Measurements from ENCODE around the gene C1orf87.

The C1orf87 gene

DNA sequence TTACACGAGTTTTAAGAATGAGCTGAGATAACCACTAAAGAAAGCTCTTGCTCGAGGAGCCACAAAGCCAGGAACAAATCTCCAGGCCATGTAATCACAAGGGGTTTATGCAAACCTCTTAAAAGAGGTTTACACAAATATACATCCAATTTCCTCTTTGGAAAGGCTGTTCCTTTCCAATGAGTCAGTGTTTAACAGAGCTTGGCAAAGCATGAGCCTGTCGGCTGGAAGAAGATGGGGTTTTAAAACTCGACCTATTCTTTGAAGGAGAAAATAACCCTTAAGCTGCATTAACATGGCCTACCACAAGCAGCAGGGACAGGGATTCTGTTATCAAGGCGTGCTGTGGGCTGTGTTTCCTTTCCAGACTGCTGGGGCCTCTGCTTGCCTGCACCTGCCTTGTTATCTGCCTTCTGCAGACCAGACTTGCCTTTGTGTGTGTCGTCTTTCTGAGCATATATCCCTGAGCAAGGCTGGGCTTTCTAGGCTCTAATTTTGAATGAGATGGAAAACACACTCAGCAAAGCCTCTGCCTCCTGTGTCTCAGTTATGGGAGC lies 106.4 kb downstream of the C1orf87 start:
- TF ChIP-seq CTCF (conservative IDR thresholded peaks at IDR 0.05; ENCODE audit: low read depth, low read length): no peak
- DNase-seq (ENCODE audit: low read depth): peak; percentile 25
- H3K4me3 ChIP-seq (ENCODE audit: low read depth, low read length): no peak overlapping the region

DNA sequence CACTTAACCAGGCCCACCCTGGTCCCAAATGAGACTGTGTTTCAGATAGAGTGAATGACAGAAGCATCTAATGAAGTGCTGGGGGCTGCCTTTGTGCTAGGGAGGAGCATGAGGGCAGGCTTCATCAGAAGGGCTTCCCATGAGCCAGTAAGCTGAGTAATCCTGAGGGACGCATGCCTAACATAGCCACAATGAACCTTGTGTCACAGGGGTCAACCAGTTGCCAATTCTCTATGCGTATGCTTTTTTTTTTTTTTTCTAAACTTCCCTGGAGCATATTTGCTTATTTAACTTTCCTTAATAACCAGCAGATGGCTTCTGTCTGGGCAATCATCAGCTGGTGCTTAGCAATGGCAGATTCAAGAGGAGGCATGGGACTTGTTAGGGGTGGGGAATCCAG lies 121.5 kb downstream of the C1orf87 start:
- peak; percentile 41 for DNase-seq (ENCODE audit: low read depth)
- H3K4me3 ChIP-seq (ENCODE audit: low read depth, low read length): no peak overlapping the region
- no peak for TF ChIP-seq CTCF (conservative IDR thresholded peaks at IDR 0.05; ENCODE audit: low read depth, low read length)

GRCh38 chr1:59949648-59950047 lies 123.9 kb downstream of the C1orf87 start:
- TF ChIP-seq CTCF (conservative IDR thresholded peaks at IDR 0.05; ENCODE audit: low read depth, low read length): no peak
- no peak overlapping the region for H3K4me3 ChIP-seq (ENCODE audit: low read depth, low read length)
- no peak for DNase-seq (ENCODE audit: low read depth)

DNA sequence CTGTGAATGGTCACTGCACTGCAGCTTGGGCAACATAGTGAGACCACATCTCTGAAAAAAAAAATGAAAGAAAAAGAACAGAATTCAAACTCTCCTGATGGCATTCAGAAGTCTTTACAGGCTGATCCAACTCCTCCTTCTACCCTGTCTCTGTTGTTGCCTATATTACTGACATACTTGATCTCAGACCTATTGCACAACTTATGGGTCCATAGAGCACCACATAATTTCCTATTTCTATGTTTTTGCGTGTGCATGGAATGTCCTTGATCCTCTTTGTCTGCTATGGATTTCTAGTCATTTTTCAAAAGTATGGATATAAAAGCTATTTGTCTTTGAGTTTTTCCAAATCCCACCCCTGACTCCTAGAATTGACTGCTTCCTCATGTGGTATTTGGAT lies 124.6 kb downstream of the C1orf87 start:
- DNase-seq (ENCODE audit: low read depth): no peak
- no peak for TF ChIP-seq CTCF (conservative IDR thresholded peaks at IDR 0.05; ENCODE audit: low read depth, low read length)
- H3K4me3 ChIP-seq (ENCODE audit: low read depth, low read length): no peak overlapping the region

DNA sequence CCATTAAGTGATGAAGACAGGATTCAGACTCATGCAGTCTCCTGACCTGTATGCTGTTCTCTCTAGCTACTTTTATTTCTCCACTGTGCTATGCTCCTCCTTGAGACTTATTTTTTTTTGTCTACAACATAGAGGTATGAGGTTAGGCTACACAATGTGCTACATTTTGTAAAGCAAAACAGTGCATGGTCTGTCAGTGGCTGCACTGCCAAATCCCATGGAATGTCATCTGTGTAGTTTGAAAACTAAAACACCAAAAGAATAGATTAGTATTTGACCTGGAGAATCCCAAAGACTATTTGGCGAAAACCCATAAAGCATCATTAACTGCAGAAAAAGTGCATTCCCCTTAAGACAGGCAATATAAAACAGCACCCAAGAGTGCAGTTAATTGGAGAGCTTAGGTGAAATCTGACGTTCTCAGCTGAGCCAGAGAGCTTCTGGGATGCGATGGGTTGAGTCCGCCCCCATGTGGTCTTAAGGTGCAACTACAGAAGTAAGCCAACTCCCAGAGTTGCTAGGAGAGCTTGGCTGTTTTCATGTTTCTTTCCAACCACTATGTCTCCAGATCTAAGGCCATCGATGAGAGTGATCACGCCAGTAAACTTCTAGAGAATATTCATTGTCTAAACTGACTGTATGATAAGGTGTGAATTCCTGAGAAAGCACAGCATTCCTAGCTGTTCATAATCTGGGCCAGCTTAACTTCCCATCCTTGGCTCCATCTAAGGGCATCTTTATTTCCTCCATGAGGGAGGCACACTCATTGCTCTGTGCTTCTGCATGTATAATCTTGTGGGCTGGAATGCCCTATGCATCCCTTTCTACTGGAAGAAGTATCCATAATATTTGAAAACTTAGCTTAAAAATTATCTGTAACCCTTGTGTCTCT lies 126.3 kb downstream of the C1orf87 start:
- peak; percentile 86 for DNase-seq (ENCODE audit: low read depth)
- peak; percentile 96 for TF ChIP-seq CTCF (conservative IDR thresholded peaks at IDR 0.05; ENCODE audit: low read depth, low read length)
- no peak overlapping the region for H3K4me3 ChIP-seq (ENCODE audit: low read depth, low read length)

GRCh38 chr1:59945790-59946189 lies 127.8 kb downstream of the C1orf87 start:
- DNase-seq (ENCODE audit: low read depth): no peak
- no peak for TF ChIP-seq CTCF (conservative IDR thresholded peaks at IDR 0.05; ENCODE audit: low read depth, low read length)
- H3K4me3 ChIP-seq (ENCODE audit: low read depth, low read length): no peak overlapping the region
